IMR-90 (cell line): ENCODE measurements around the gene ZNF606. TPM values are rescaled to one million over a fixed set of nuclear protein-coding genes. Genes with fewer than 3 reads are reported as not detected.

Experiments
- ATAC-seq: fragments of 200-7000 bp; cut with Tn5 transposase; 2 replicates; pipeline ENCODE4 v1.9.1; 2020; ENCODE audit warnings: low read depth, mild to moderate bottlenecking, moderate library complexity
- BruUV-seq: library from RNA; stranded (reverse); fragments of 400-500 nt; replicated peaks from 2 replicates; lab custom pipeline; 2021; lab: Mats Ljungman, UMichigan
- CTCF ChIA-PET: fragments of 300-600 bp; formaldehyde crosslinking; extraction: SDS; loops from one replicate; lab custom pipeline; 2021; ENCODE audit warnings: antibody characterized with exemption; lab: Yijun Ruan, JAX
- POLR2A ChIA-PET: fragments of 300-600 bp; sonication (Branson Sonifier 250); formaldehyde crosslinking; loops from one replicate; lab custom pipeline; 2022; ENCODE audit warnings: antibody characterized with exemption; ENCODE audit not compliant: unreplicated experiment; lab: Charles Lee
- DNase-seq: peaks from one replicate; pipeline ENCODE4 v3.0.0; 2013
- H2AFZ ChIP-seq: replicated peaks from 2 replicates; pipeline ENCODE3; 2013; ENCODE audit warnings: low read length, mild to moderate bottlenecking; ENCODE audit not compliant: poor library complexity
- H2AK5ac ChIP-seq: 2 replicates; pipeline ENCODE4 v1.6.1; 2013; ENCODE audit warnings: low read depth, low read length, inconsistent platforms
- H2AK9ac ChIP-seq: replicated peaks from 2 replicates; pipeline ENCODE3; 2013; ENCODE audit warnings: mild to moderate bottlenecking, low read depth, low read length, moderate library complexity; ENCODE audit not compliant: poor library complexity
- H2BK120ac ChIP-seq: 2 replicates; pipeline ENCODE4 v1.6.1; 2013; ENCODE audit warnings: low read depth, low read length, inconsistent platforms
- H2BK15ac ChIP-seq: 3 replicates; pipeline ENCODE4 v1.6.1; 2013; ENCODE audit warnings: low read depth, low read length, inconsistent platforms
- H2BK20ac ChIP-seq: 2 replicates; pipeline ENCODE4 v1.6.1; 2013; ENCODE audit warnings: low read depth, mild to moderate bottlenecking, inconsistent platforms, low read length, moderate library complexity
- H2BK5ac ChIP-seq: 2 replicates; pipeline ENCODE4 v1.6.1; 2013; ENCODE audit warnings: mild to moderate bottlenecking, low read depth, low read length, inconsistent platforms; ENCODE audit not compliant: poor library complexity, severe bottlenecking
- H3K14ac ChIP-seq: replicated peaks from 2 replicates; pipeline ENCODE4 v1.6.1; 2013; ENCODE audit warnings: low read depth, low read length, inconsistent platforms
- H3K18ac ChIP-seq: 2 replicates; pipeline ENCODE4 v1.6.1; 2013; ENCODE audit warnings: low read depth, low read length, control low read depth
- H3K23ac ChIP-seq: 2 replicates; pipeline ENCODE4 v1.6.1; 2013; ENCODE audit warnings: low read depth, low read length, inconsistent platforms
- H3K27ac ChIP-seq: 2 replicates; pipeline ENCODE4 v1.5.1; 2013; ENCODE audit warnings: mild to moderate bottlenecking, control low read depth, low read length; ENCODE audit not compliant: insufficient read depth
- H3K27me3 ChIP-seq: 2 replicates; pipeline ENCODE4 v1.6.1; 2013; ENCODE audit warnings: low read length; ENCODE audit not compliant: control insufficient read depth, insufficient read depth
- H3K36me3 ChIP-seq: 2 replicates; pipeline ENCODE4 v1.6.1; 2013; ENCODE audit warnings: low read length, mixed read lengths; ENCODE audit not compliant: control insufficient read depth, insufficient read depth
- H3K4ac ChIP-seq: 2 replicates; pipeline ENCODE4 v1.6.1; 2013; ENCODE audit warnings: low read depth, low read length, inconsistent platforms
- H3K4me1 ChIP-seq: 2 replicates; pipeline ENCODE4 v1.6.1; 2013; ENCODE audit warnings: low read length, mixed read lengths; ENCODE audit not compliant: control insufficient read depth, insufficient read depth
- H3K4me2 ChIP-seq: 2 replicates; pipeline ENCODE4 v1.6.1; 2013; ENCODE audit warnings: low read depth, mild to moderate bottlenecking, control low read depth, low read length, moderate library complexity
- H3K4me3 ChIP-seq: 2 replicates; pipeline ENCODE4 v1.5.1; 2013; ENCODE audit warnings: low read depth, mild to moderate bottlenecking, control low read depth, low read length, moderate library complexity; ENCODE audit not compliant: insufficient read depth
- H3K56ac ChIP-seq: 2 replicates; pipeline ENCODE4 v1.6.1; 2013; ENCODE audit warnings: low read length, inconsistent platforms; ENCODE audit not compliant: insufficient read depth; ENCODE audit errors: extremely low read depth
- H3K79me1 ChIP-seq, 2 experiments: 2 replicates each; pipeline ENCODE4 v1.6.1; 2013; ENCODE audit warnings: low read length in 2 of 2, inconsistent platforms in 1 of 2, low read depth in 1 of 2
- H3K9ac ChIP-seq: 2 replicates; pipeline ENCODE4 v1.6.1; 2013; ENCODE audit warnings: low read depth, low read length, control low read depth
- H3K9me1 ChIP-seq: 2 replicates; pipeline ENCODE4 v1.6.1; 2013; ENCODE audit warnings: low read length, inconsistent platforms; ENCODE audit not compliant: insufficient read depth
- H3K9me3 ChIP-seq: 2 replicates; pipeline ENCODE4 v1.6.1; 2013; ENCODE audit warnings: low read length; ENCODE audit not compliant: control insufficient read depth, insufficient read depth
- H4K20me1 ChIP-seq: 2 replicates; pipeline ENCODE4 v1.6.1; 2013; ENCODE audit warnings: low read length, inconsistent platforms; ENCODE audit not compliant: insufficient read depth
- H4K5ac ChIP-seq: 2 replicates; pipeline ENCODE4 v1.6.1; 2013; ENCODE audit warnings: mild to moderate bottlenecking, low read depth, low read length, control low read depth
- H4K8ac ChIP-seq, 2 experiments: 2 replicates each; pipeline ENCODE4 v1.6.1; 2013; ENCODE audit warnings: low read depth in 2 of 2, low read length in 2 of 2, control low read depth in 1 of 2, inconsistent platforms in 1 of 2
- H4K91ac ChIP-seq: 2 replicates; pipeline ENCODE4 v1.6.1; 2013; ENCODE audit warnings: low read depth, low read length, inconsistent platforms; ENCODE audit not compliant: insufficient read depth
- BHLHE40 ChIP-seq: fragments of 150-350 bp; IDR thresholded peaks from 2 replicates; pipeline ENCODE4 v1.6.1; 2016; ENCODE audit warnings: mild to moderate bottlenecking, low read depth, low read length
- CEBPB ChIP-seq: IDR thresholded peaks from 2 replicates; pipeline ENCODE4 v1.6.1; 2012; ENCODE audit warnings: low read depth, low read length, improper control_type of control experiment
- CHD1 ChIP-seq: IDR thresholded peaks from 2 replicates; pipeline ENCODE4 v1.6.1; 2012; ENCODE audit warnings: low read depth, low read length, improper control_type of control experiment
- ELK1 ChIP-seq: fragments of 150-350 bp; IDR thresholded peaks from 2 replicates; pipeline ENCODE4 v1.6.1; 2016; ENCODE audit warnings: low read depth, mild to moderate bottlenecking, low read length, moderate library complexity, borderline replicate concordance
- FOS ChIP-seq: fragments of 150-350 bp; IDR thresholded peaks from 2 replicates; pipeline ENCODE4 v1.6.1; 2016; ENCODE audit warnings: low read depth, low read length
- MAFK ChIP-seq: IDR thresholded peaks from 2 replicates; pipeline ENCODE4 v1.6.1; 2012; ENCODE audit warnings: low read depth, low read length, improper control_type of control experiment
- MAZ ChIP-seq: IDR thresholded peaks from 2 replicates; pipeline ENCODE4 v1.6.1; 2012; ENCODE audit warnings: low read depth, mild to moderate bottlenecking, low read length, improper control_type of control experiment, moderate library complexity, borderline replicate concordance
- MXI1 ChIP-seq: IDR thresholded peaks from 2 replicates; pipeline ENCODE4 v1.6.1; 2012; ENCODE audit warnings: low read depth, mild to moderate bottlenecking, low read length, moderate library complexity, borderline replicate concordance
- NFE2L2 ChIP-seq: fragments of 150-350 bp; IDR thresholded peaks from 2 replicates; pipeline ENCODE4 v1.6.1; 2016; ENCODE audit warnings: low read depth, mild to moderate bottlenecking, low read length
- POLR2A ChIP-seq: IDR thresholded peaks from 2 replicates; pipeline ENCODE4 v1.6.1; 2012; ENCODE audit warnings: mild to moderate bottlenecking, low read depth, low read length
- RAD21 ChIP-seq: IDR thresholded peaks from 2 replicates; pipeline ENCODE4 v1.6.1; 2012; ENCODE audit warnings: low read length, improper control_type of control experiment
- RCOR1 ChIP-seq: IDR thresholded peaks from 2 replicates; pipeline ENCODE4 v1.6.1; 2012; ENCODE audit warnings: mild to moderate bottlenecking, low read length, improper control_type of control experiment; ENCODE audit not compliant: insufficient replicate concordance
- RFX5 ChIP-seq: IDR thresholded peaks from 2 replicates; pipeline ENCODE4 v1.8.0; 2012; ENCODE audit warnings: low read depth, mild to moderate bottlenecking, low read length, moderate library complexity
- SMC3 ChIP-seq: fragments of 150-350 bp; IDR thresholded peaks from 2 replicates; pipeline ENCODE4 v1.6.1; 2016; ENCODE audit warnings: low read depth, mild to moderate bottlenecking, antibody characterized with exemption, low read length, moderate library complexity
- WGBS, 2 experiments: methylation state at CpG; one replicate each; pipeline versions ENCODE4 v1.1.5 to v1.1.7; 2013; ENCODE audit warnings: missing lambda C conversion rate in 2 of 2; ENCODE audit not compliant: insufficient read length in 1 of 2; ENCODE audit errors: extremely low coverage in 2 of 2; 5-methylcytosine and 5-hydroxymethylcytosine counted together
- dilution Hi-C: fragments of 300-500 bp; cut with HindIII; formaldehyde crosslinking; loops from one replicate; pipeline ENCODE4 v1.14.3; 2018; ENCODE audit warnings: low sequenced_read_pairs; ENCODE audit not compliant: unreplicated experiment
- in situ Hi-C: fragments of 300-500 bp; cut with MboI; formaldehyde crosslinking; loops from 3 replicates; pipeline ENCODE4 v1.14.3; 2019; ENCODE audit warnings: low sequenced_read_pairs, inconsistent platforms, mixed read lengths
- intact Hi-C: fragments of 100-400 bp; cut with micrococcal nuclease; formaldehyde crosslinking; loops from 2 replicates; pipeline ENCODE4 v1.10.0; 2022
- polyA plus RNA-seq, 3 experiments: library from polyadenylated mRNA; depleted of rRNA; stranded (reverse); fragments of >200 nt; gene quantifications; 2 replicates each; pipeline ENCODE4 v1.2.3, GENCODE V29; 2012; ENCODE audit warnings: low replicate concordance in 1 of 3
- total RNA-seq: library from RNA; depleted of rRNA; stranded (reverse); fragments of >200 nt; gene quantifications from 2 replicates; pipeline ENCODE4 v1.2.3, GENCODE V29; 2012
- TF ChIP-seq, protein P1 (sequence below): fragments of 150-350 bp; IDR thresholded peaks from 2 replicates; pipeline ENCODE4 v1.6.1; 2017; ENCODE audit warnings: mild to moderate bottlenecking, antibody characterized with exemption, low read length, low read depth
- TF ChIP-seq, protein P2 (sequence below): conservative IDR thresholded peaks from 2 replicates; pipeline ENCODE4 v1.5.1; 2012; ENCODE audit warnings: mild to moderate bottlenecking, low read depth, low read length, improper control_type of control experiment

The ZNF606 gene
- total and polyA plus RNA-seq, 2 of the 4 experiments (the other 2 are of a cell fraction): 4.3 to 9.0 TPM

- H4K8ac ChIP-seq: peak overlapping the region; percentile 92 to 97
- ChIA-PET POLR2A (no interaction called here), CTCF (interaction anchor here (1.3 kb wide), 1 partner anchor 15 kb away, joined by 4 read pairs; no protein-coding TSS in a partner anchor)
- peak overlapping the region; percentile 87 for H2AK9ac ChIP-seq
- no peak overlapping the region for H3K56ac ChIP-seq
- H3K18ac ChIP-seq: no peak overlapping the region
- in situ Hi-C loops: no loop called here
- H2AFZ ChIP-seq: peak overlapping the region; percentile 100
- no TSS peak for BruUV-seq
- peak overlapping the region; percentile 66 for H2AK5ac ChIP-seq
- H3K27ac ChIP-seq: peak overlapping the region; percentile 83
- H4K5ac ChIP-seq: peak overlapping the region; percentile 14
- H3K4ac ChIP-seq: peak overlapping the region; percentile 63; the same call in 1 of the 2 replicates
- H3K4me3 ChIP-seq: peak overlapping the region; percentile 82
- ATAC-seq (no peak; the same call in 1 of the 2 replicates), DNase-seq (peak; percentile 5)
- H3K27me3 ChIP-seq: no peaks in the 10 kb centered on the region
- peaks cover 47% of the 10 kb centered on the region for H3K36me3 ChIP-seq
- TF ChIP-seq, protein P1, sequence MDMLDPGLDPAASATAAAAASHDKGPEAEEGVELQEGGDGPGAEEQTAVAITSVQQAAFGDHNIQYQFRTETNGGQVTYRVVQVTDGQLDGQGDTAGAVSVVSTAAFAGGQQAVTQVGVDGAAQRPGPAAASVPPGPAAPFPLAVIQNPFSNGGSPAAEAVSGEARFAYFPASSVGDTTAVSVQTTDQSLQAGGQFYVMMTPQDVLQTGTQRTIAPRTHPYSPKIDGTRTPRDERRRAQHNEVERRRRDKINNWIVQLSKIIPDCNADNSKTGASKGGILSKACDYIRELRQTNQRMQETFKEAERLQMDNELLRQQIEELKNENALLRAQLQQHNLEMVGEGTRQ: no peak
- TF ChIP-seq MAFK (no peak), RFX5 (no peak), RAD21 (no peak), CHD1 (no peak), SMC3 (no peak), POLR2A (no peak), MAZ (no peak; the same call in 1 of the 2 replicates), FOS (no peak), MXI1 (no peak), RCOR1 (no peak), BHLHE40 (no peak), CEBPB (no peak), NFE2L2 (no peak), ELK1 (no peak)
- TF ChIP-seq, protein P2, sequence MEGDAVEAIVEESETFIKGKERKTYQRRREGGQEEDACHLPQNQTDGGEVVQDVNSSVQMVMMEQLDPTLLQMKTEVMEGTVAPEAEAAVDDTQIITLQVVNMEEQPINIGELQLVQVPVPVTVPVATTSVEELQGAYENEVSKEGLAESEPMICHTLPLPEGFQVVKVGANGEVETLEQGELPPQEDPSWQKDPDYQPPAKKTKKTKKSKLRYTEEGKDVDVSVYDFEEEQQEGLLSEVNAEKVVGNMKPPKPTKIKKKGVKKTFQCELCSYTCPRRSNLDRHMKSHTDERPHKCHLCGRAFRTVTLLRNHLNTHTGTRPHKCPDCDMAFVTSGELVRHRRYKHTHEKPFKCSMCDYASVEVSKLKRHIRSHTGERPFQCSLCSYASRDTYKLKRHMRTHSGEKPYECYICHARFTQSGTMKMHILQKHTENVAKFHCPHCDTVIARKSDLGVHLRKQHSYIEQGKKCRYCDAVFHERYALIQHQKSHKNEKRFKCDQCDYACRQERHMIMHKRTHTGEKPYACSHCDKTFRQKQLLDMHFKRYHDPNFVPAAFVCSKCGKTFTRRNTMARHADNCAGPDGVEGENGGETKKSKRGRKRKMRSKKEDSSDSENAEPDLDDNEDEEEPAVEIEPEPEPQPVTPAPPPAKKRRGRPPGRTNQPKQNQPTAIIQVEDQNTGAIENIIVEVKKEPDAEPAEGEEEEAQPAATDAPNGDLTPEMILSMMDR: no peak
- intact Hi-C loops: loop anchor here (10.0 kb wide), 1 partner anchor 153 kb away; the partner anchor contains the start of gene ZNF329
- H2BK120ac ChIP-seq: no peak overlapping the region
- H4K91ac ChIP-seq: 0 out of 2 replicates have a peak overlapping the region, but pooled peaks have one; percentile 32
- H2BK20ac ChIP-seq: no peak overlapping the region
- dilution Hi-C loops: no loop called here
- peak overlapping the region; percentile 79 for H3K9ac ChIP-seq
- peaks cover 24 to 39% of the 10 kb centered on the region in 2 experiments for H3K79me1 ChIP-seq
- no CpG with 5 or more reads among the region's 23 CpGs for WGBS, 2 experiments
- no peaks in the 10 kb centered on the region for H4K20me1 ChIP-seq
- no peaks in the 10 kb centered on the region for H3K9me1 ChIP-seq
- peak overlapping the region; percentile 93 for H3K4me2 ChIP-seq
- peaks cover 57% of the 10 kb centered on the region for H3K9me3 ChIP-seq
- H3K4me1 ChIP-seq: no peaks in the 10 kb centered on the region
- H3K23ac ChIP-seq: peak overlapping the region; percentile 86
- H3K14ac ChIP-seq: peak overlapping the region; percentile 77
- peak overlapping the region; percentile 63 for H2BK5ac ChIP-seq
- H2BK15ac ChIP-seq: no peak overlapping the region
Measured at GRCh38 chr19:58001895-58002369, 688 bp downstream of the ZNF606 start.
